Measurements from ENCODE around the gene NEIL1.
"Not testable (repeated sequence)": the region's sequence is repeated elsewhere in the genome, so short reads cannot be mapped to it uniquely, and the experiment has no call there.

The NEIL1 gene

DNA sequence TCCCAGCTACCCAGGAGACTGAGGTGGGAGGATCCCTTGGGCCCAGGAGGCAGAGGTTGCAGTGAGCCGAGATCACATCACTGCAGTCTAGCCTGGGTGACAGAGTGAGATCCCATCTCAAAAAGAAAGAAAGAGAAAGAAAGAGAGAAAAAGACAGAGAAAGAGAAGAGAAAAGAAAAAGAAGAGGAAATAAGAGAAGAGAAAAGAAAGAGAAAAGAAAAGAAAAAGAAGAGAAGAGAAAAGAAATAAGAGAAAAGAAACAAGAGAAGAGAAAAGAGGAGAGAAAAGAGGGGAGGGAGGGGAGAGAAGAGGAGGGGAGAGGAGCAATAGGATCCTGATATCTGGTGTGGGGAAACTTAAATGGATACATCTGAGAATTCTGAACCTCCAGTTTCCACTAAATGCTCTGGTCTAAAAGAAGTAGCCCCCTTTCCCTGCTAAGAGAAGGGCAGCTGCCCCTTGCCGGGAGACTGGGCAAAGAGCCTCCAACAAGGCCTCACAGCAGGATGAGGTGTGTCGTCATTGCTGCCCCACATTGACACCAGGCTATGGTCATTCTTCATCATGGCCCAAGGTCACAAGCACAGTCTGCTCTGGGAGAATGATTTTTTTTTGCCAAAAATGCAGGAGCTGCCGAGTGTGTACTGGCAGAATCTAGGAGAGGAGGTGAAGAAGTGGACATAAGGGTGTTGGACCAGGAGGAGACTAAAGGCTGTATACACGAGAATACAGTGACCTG is 32.1 kb upstream of the NEIL1 start:
- no peaks in the 10 kb centered on the region for H3K4me1 ChIP-seq (ENCODE audit: control insufficient read depth, insufficient read depth, low read length)
- no peaks in the 10 kb centered on the region for H3K27me3 ChIP-seq (ENCODE audit: control insufficient read depth, insufficient read depth, low read length)
- no peaks in the 10 kb centered on the region for H3K9me3 ChIP-seq (ENCODE audit: control insufficient read depth, low read length)
- H3K9ac ChIP-seq (ENCODE audit: low read length) = no peak overlapping the region
- no peaks in the 10 kb centered on the region for H3K36me3 ChIP-seq (ENCODE audit: control insufficient read depth, insufficient read depth, low read length)
- no peak overlapping the region for H3K4me3 ChIP-seq (ENCODE audit: low read length)

DNA sequence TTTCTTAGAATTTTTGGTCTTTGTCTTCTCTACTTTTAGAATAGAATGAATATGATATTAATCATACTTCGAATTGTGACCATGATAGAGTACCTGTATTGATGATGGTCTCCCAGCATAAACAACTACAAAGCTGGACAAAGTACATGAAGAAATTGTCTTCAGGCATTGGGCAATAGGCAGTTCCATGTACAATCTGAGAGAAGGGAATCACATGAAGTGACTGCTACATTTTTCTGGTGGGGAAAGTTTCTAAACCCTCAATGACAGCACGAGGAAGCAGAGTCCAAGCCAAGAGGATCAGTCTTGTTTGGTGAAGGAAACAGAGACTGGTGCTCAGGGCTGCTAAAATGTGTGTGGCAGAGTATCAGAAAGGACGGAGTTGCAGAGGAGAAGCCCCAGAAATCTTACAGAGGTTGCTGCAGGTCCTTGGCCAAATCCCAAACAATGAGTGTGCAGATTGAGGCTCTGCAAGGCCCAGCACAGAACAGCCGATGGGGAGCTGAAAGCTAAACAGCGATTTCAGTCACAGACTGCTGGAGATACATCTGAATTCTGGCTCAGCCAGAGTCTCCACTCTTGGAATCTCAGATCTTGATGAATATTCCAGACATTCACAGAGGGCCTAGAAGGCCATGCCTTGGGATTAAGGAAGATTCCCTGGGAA is 27.5 kb upstream of the NEIL1 start:
- H3K27me3 ChIP-seq (ENCODE audit: control insufficient read depth, insufficient read depth, low read length); H3K4me3 ChIP-seq (ENCODE audit: low read length); H3K9me3 ChIP-seq (ENCODE audit: control insufficient read depth, low read length); H3K9ac ChIP-seq (ENCODE audit: low read length); H3K36me3 ChIP-seq (ENCODE audit: control insufficient read depth, insufficient read depth, low read length); H3K4me1 ChIP-seq (ENCODE audit: control insufficient read depth, insufficient read depth, low read length): not testable (repeated sequence)

DNA sequence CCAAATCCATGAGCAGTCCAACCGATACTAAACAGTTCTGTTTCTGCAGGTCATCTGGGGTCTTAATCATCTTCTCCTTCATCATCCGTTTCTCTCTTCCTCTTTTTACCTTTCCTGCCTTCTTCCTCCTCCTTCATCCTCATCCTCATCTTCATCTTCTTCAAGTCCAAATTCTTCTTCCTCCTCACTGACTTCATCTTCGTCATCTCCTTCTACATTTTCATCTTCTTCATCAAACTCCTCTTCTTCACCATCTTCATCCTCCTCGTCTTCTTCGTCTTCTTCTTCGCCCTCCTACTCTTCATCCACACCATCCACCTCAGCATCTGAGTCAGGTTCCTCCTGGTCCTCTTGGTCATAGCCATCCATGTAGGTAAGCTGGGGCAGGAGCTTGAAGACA is 25.1 kb upstream of the NEIL1 start:
- Histone ChIP-seq H3K27me3 (ENCODE audit: control insufficient read depth, insufficient read depth, low read length) (no peaks in the 10 kb centered on the region), H3K9ac (ENCODE audit: low read length) (no peak overlapping the region), H3K4me3 (ENCODE audit: low read length) (no peak overlapping the region), H3K4me1 (ENCODE audit: control insufficient read depth, insufficient read depth, low read length) (no peaks in the 10 kb centered on the region), H3K36me3 (ENCODE audit: control insufficient read depth, insufficient read depth, low read length) (no peaks in the 10 kb centered on the region), H3K9me3 (ENCODE audit: control insufficient read depth, low read length) (no peaks in the 10 kb centered on the region)

DNA sequence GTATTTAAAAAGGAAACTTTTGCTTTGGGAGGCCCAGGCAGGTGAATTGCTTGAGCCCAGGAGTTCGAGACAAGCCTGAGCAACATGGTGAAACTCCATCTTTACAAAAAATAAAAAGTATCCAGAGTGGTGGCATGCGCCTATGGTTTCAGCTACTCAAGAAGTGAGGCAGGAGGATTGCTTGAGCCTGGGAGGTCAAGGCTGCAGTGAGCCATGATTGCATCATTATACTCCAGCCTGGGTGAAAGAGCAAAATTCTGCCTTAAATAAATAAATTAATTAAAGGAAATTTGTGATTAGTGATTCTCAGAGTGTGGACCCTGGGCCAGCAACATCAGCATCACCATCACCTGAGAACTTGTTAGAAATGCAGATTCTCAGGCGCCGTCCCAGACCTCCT is 20.9 kb upstream of the NEIL1 start:
- Histone ChIP-seq H3K4me3 (ENCODE audit: low read length) (no peak overlapping the region), H3K9me3 (ENCODE audit: control insufficient read depth, low read length) (no peaks in the 10 kb centered on the region), H3K27me3 (ENCODE audit: control insufficient read depth, insufficient read depth, low read length) (no peaks in the 10 kb centered on the region), H3K36me3 (ENCODE audit: control insufficient read depth, insufficient read depth, low read length) (no peaks in the 10 kb centered on the region), H3K4me1 (ENCODE audit: control insufficient read depth, insufficient read depth, low read length) (no peaks in the 10 kb centered on the region), H3K9ac (ENCODE audit: low read length) (no peak overlapping the region)

DNA sequence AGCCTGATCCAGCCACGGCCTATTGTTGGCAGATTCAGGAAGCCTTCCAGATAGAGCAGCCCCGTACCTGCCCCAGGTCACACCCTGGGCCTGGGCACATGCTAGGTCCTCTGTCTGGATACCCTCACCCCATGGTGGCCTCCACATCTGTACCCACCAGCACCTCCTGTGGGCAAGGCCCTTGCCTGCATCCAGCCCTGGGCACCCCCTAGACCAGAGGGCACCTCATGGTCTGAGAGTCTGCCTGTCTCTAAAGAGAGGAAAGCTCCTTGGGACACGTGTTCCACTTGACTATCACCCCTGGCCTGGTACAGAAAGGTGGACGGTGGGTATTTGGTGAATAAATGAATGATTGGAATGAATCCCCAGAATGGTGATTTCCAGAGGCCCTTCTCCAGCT is 19.8 kb upstream of the NEIL1 start:
- H3K4me1 ChIP-seq (ENCODE audit: control insufficient read depth, insufficient read depth, low read length) = no peaks in the 10 kb centered on the region
- no peak overlapping the region for H3K9ac ChIP-seq (ENCODE audit: low read length)
- H3K27me3 ChIP-seq (ENCODE audit: control insufficient read depth, insufficient read depth, low read length) = no peaks in the 10 kb centered on the region
- H3K36me3 ChIP-seq (ENCODE audit: control insufficient read depth, insufficient read depth, low read length) = no peaks in the 10 kb centered on the region
- no peaks in the 10 kb centered on the region for H3K9me3 ChIP-seq (ENCODE audit: control insufficient read depth, low read length)
- H3K4me3 ChIP-seq (ENCODE audit: low read length) = no peak overlapping the region

DNA sequence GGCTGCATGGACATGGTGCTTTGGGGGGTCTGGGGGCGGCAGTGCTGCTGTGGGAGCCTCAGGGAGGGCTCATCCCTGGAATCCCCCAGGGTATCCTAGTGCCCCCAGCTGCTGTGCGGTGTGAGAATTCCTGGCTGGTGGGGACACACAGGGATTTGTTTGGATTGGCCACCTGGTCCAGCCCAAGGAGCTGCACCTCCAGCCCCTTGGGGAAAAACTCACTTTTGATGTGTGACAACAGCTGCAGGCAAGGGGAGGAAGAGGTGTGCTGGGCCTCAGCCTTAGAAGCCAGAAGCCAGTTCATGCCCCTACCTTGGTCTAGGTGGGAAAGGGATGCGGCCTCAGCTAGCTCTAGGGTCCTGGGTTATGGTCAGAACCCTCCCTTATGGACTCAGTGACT is 19.3 kb upstream of the NEIL1 start:
- Histone ChIP-seq H3K4me1 (ENCODE audit: control insufficient read depth, insufficient read depth, low read length) (no peaks in the 10 kb centered on the region), H3K9ac (ENCODE audit: low read length) (no peak overlapping the region), H3K4me3 (ENCODE audit: low read length) (no peak overlapping the region)

DNA sequence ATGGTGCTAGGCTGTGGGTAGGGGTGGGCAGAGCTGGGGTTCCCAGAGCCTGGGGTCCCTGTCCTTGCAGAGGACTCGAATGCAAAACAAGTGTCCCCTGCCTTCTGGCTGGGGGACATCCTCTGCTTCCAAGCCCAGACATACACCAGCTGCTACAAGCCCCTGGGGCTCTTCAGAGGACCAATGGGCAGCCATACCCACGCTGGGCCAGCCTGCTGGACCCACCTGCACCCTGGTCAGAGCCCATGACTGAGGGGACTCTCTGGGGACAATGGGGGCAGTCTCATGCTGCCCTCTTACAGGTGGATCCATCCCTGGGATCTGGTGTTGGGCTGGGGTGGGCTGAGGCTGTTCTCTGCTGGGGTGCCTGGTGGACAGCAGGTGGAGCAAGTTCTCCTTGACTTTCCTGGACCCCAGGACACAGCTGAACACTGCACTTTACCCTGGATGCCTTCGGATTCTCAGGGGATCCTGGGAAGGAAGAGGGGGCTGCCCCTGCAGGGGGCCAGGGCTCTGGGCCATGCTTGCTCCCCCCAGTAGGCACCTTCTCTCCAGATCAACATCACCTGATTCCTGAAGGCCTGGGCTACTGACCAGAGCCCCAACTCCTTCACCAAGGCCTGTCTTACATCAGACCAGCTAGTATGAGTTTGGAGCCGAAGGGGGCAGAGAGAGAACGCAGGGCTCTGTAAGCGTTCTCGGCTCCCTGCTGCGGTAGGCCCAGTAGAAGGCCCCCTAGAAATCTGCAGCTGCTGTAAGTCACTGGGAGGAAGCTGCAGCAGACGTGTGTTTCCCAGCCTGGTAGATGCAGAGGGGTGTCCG is 18.1 kb upstream of the NEIL1 start:
- Histone ChIP-seq H3K9ac (ENCODE audit: low read length) (no peak overlapping the region), H3K36me3 (ENCODE audit: control insufficient read depth, insufficient read depth, low read length) (no peaks in the 10 kb centered on the region)

More for the DNA sequence above, 19.3 kb upstream of the NEIL1 start:
- Histone ChIP-seq H3K27me3 (ENCODE audit: control insufficient read depth, insufficient read depth, low read length) (no peaks in the 10 kb centered on the region), H3K36me3 (ENCODE audit: control insufficient read depth, insufficient read depth, low read length) (no peaks in the 10 kb centered on the region), H3K9me3 (ENCODE audit: control insufficient read depth, low read length) (no peaks in the 10 kb centered on the region)

DNA sequence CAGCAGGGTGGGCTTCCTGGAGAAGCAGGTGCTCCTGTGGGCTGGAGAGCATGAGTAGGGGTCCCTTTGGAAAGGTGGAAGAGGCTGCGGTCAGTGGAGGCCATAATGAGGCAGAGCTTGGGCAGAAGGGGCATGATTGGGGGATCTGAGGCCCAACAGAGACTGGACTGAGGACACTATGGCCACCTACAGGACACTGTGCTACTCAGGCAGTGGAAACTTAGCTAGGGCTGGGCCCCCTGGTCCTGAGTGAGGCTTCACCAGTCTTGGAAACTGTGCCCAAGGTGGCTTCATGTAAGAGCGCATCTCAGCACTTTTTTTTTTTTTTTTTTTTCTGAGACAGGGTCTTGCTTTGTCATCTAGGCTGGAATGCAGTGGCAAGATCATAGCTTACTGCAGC is 17.3 kb upstream of the NEIL1 start:
- Histone ChIP-seq H3K36me3 (ENCODE audit: control insufficient read depth, insufficient read depth, low read length) (no peaks in the 10 kb centered on the region), H3K4me1 (ENCODE audit: control insufficient read depth, insufficient read depth, low read length) (no peaks in the 10 kb centered on the region), H3K27me3 (ENCODE audit: control insufficient read depth, insufficient read depth, low read length) (no peaks in the 10 kb centered on the region), H3K4me3 (ENCODE audit: low read length) (no peak overlapping the region), H3K9me3 (ENCODE audit: control insufficient read depth, low read length) (no peaks in the 10 kb centered on the region), H3K9ac (ENCODE audit: low read length) (no peak overlapping the region)

More for the DNA sequence above, 18.1 kb upstream of the NEIL1 start:
- no peaks in the 10 kb centered on the region for H3K9me3 ChIP-seq (ENCODE audit: control insufficient read depth, low read length)
- no peak overlapping the region for H3K4me3 ChIP-seq (ENCODE audit: low read length)
- no peaks in the 10 kb centered on the region for H3K4me1 ChIP-seq (ENCODE audit: control insufficient read depth, insufficient read depth, low read length)
- H3K27me3 ChIP-seq (ENCODE audit: control insufficient read depth, insufficient read depth, low read length) = no peaks in the 10 kb centered on the region

DNA sequence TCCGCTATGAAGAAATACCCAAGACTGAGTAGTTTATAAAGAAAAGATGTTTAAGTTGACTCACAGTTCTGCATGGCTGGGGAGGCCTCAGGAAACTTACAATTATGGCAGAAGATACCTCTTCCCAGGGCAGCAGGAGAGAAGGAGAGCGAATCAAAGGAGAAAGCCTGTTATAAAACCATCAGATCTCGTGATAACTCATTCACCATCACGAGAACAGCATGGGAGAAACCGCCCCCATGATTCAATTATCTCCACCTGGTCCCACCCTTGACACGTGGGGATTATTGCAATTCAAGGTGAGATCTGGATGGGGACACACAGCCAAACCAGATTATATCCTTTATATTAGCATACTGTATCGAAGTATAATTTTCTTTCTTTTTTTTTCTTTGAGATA is 14.7 kb upstream of the NEIL1 start:
- not testable (repeated sequence) for H3K4me3 ChIP-seq (ENCODE audit: low read length); H3K4me1 ChIP-seq (ENCODE audit: control insufficient read depth, insufficient read depth, low read length); H3K9me3 ChIP-seq (ENCODE audit: control insufficient read depth, low read length); H3K9ac ChIP-seq (ENCODE audit: low read length); H3K36me3 ChIP-seq (ENCODE audit: control insufficient read depth, insufficient read depth, low read length); H3K27me3 ChIP-seq (ENCODE audit: control insufficient read depth, insufficient read depth, low read length)

DNA sequence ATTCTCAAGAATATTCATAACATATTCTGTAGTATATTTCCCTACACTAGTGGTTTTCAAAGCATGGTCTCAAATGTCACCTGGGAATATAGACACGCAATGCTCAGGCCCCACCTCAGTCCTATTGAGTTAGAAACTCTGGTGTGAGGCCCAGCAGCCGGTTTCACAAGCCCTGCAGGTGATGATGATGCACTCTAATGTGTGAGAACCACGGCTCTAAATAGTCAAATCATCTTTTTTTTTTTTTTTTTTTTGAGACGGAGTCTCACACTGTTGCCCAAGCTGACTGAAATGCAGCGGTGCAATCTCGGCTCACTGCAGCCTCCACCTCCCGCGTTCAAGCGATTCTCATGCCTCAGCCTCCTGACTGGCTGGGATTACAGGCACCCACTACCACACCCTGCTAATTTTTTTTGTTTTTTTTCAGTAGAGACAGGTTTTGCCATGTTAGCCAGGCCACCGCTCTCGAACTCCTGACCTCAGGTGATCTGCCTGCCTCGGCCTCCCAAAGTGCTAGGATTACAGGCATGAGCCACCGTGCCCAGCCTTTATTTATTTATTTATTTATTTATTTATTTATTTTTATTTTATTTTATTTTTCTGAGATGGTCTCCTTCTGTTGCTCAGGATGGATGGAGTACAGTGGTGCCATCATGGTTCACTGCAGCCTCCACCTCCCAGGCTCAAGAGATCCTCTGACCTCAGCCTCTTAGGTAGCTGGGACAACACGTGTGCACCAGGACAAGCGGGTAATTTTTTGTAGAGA is 13.0 kb upstream of the NEIL1 start:
- H3K4me3 ChIP-seq (ENCODE audit: low read length); H3K4me1 ChIP-seq (ENCODE audit: control insufficient read depth, insufficient read depth, low read length); H3K27me3 ChIP-seq (ENCODE audit: control insufficient read depth, insufficient read depth, low read length); H3K9ac ChIP-seq (ENCODE audit: low read length); H3K9me3 ChIP-seq (ENCODE audit: control insufficient read depth, low read length); H3K36me3 ChIP-seq (ENCODE audit: control insufficient read depth, insufficient read depth, low read length): not testable (repeated sequence)

DNA sequence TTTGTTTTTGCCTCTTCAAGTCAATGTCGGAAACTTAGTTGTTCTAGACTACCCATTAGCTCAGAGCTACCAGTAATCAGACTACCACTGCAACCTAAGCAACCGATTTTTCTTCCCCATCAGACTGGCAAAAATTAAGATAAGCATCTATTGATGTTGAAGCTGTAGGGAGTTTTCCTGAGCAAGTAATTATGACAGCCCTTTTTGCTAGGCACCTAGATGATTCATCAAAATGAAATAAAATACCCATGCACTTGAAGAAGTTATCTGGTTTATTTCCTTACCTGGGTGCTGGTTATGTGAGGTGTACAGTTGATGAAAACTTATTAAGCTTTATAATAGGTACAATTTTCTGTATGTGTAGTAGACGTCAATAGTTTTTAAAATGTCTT is 11.5 kb upstream of the NEIL1 start:
- no peaks in the 10 kb centered on the region for H3K36me3 ChIP-seq (ENCODE audit: control insufficient read depth, insufficient read depth, low read length)
- peak overlapping the region; percentile 53 for H3K4me3 ChIP-seq (ENCODE audit: low read length)
- H3K27me3 ChIP-seq (ENCODE audit: control insufficient read depth, insufficient read depth, low read length) = no peaks in the 10 kb centered on the region
- H3K9me3 ChIP-seq (ENCODE audit: control insufficient read depth, low read length) = no peaks in the 10 kb centered on the region
- peak overlapping the region; percentile 83 for H3K9ac ChIP-seq (ENCODE audit: low read length)
- H3K4me1 ChIP-seq (ENCODE audit: control insufficient read depth, insufficient read depth, low read length) = peaks cover 8% of the 10 kb centered on the region

All from mucosa of stomach (tissue), 1 donor.